GM23338 (cell line): ENCODE data around the gene TBC1D17.

Experiments used
- CREB1 ChIP-seq: fragments of 250-450 bp; sonication (Bioruptor Pico); IDR thresholded peaks from 2 replicates; pipeline ENCODE4 v1.5.0; 2020; ENCODE audit warnings: low read depth, mild to moderate bottlenecking, moderate library complexity
- CTCF ChIP-seq, 2 experiments: fragments of 200-600 bp in 1 of 2; sonication (generic) in 1 of 2; conservative IDR thresholded peaks; 2 replicates each; pipeline versions ENCODE4 v1.5.1 to v1.6.1; 2016 to 2017; ENCODE audit warnings: antibody characterized with exemption in 2 of 2, low read depth in 2 of 2, mild to moderate bottlenecking in 2 of 2, moderate library complexity in 1 of 2
- EZH2 ChIP-seq: fragments of 200-600 bp; sonication (generic); IDR thresholded peaks from one replicate; pipeline ENCODE4 v1.8.0; 2017; ENCODE audit warnings: antibody characterized with exemption, mild to moderate bottlenecking, low read depth; ENCODE audit not compliant: unreplicated experiment
- EZH2phosphoT487 ChIP-seq: fragments of 200-600 bp; sonication (generic); IDR thresholded peaks from one replicate; pipeline ENCODE4 v1.8.1; 2018; ENCODE audit warnings: antibody characterized with exemption; ENCODE audit not compliant: unreplicated experiment
- JUNB ChIP-seq: IDR thresholded peaks from one replicate; pipeline ENCODE4 v1.6.1; 2016; ENCODE audit warnings: antibody characterized with exemption; ENCODE audit not compliant: unreplicated experiment
- POLR2AphosphoS5 ChIP-seq: IDR thresholded peaks from 2 replicates; pipeline ENCODE4 v1.6.1; 2016; ENCODE audit warnings: antibody characterized with exemption, low read depth
- STAT1 ChIP-seq: IDR thresholded peaks from one replicate; pipeline ENCODE4 v1.6.1; 2016; ENCODE audit warnings: antibody characterized with exemption; ENCODE audit not compliant: unreplicated experiment
- ZNF114 ChIP-seq: fragments of 250-450 bp; sonication (Bioruptor Pico); IDR thresholded peaks from 2 replicates; pipeline ENCODE4 v1.5.0; 2020; ENCODE audit warnings: mild to moderate bottlenecking, moderate library complexity
- TF ChIP-seq, protein P1 (sequence below): IDR thresholded peaks from one replicate; pipeline ENCODE4 v1.6.1; 2018; ENCODE audit warnings: antibody characterized with exemption; ENCODE audit not compliant: unreplicated experiment

DNA sequence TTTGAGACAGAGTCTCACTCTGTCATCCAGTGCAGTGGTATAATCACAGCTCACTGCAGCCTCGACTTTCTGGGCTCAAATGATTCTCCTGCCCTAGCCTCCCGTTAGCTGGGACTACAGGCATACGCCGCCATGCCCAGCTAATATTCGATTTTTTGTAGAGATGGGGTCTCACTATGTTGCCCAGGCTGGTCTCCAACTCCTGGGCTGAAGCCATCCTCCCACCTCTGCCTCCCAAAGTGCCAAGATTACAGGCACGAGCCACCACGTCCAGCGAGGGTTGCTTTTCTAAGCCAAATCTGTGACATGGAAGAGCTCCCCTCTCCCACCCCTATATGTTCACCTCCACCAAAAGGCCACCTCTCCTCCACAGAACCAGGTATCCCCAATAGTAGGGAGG lies 40.6 kb downstream of the TBC1D17 start:
- TF ChIP-seq, protein P1, sequence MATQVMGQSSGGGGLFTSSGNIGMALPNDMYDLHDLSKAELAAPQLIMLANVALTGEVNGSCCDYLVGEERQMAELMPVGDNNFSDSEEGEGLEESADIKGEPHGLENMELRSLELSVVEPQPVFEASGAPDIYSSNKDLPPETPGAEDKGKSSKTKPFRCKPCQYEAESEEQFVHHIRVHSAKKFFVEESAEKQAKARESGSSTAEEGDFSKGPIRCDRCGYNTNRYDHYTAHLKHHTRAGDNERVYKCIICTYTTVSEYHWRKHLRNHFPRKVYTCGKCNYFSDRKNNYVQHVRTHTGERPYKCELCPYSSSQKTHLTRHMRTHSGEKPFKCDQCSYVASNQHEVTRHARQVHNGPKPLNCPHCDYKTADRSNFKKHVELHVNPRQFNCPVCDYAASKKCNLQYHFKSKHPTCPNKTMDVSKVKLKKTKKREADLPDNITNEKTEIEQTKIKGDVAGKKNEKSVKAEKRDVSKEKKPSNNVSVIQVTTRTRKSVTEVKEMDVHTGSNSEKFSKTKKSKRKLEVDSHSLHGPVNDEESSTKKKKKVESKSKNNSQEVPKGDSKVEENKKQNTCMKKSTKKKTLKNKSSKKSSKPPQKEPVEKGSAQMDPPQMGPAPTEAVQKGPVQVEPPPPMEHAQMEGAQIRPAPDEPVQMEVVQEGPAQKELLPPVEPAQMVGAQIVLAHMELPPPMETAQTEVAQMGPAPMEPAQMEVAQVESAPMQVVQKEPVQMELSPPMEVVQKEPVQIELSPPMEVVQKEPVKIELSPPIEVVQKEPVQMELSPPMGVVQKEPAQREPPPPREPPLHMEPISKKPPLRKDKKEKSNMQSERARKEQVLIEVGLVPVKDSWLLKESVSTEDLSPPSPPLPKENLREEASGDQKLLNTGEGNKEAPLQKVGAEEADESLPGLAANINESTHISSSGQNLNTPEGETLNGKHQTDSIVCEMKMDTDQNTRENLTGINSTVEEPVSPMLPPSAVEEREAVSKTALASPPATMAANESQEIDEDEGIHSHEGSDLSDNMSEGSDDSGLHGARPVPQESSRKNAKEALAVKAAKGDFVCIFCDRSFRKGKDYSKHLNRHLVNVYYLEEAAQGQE: no peak
- no peak for TF ChIP-seq CTCF (conservative IDR thresholded peaks at IDR 0.05; ENCODE audit: low read depth in 2 of 2)
- no peak for TF ChIP-seq EZH2
- no peak for TF ChIP-seq POLR2AphosphoS5
- no peak for TF ChIP-seq STAT1
- no peak for TF ChIP-seq EZH2phosphoT487
- TF ChIP-seq JUNB: no peak
- TF ChIP-seq CREB1 (CRISPR knock-in tag): no peak
- TF ChIP-seq ZNF114 (CRISPR knock-in tag): no peak
